PFSK-1 (cell line): ENCODE measurements around the gene ARAP1.

ENCODE experiments used
- FOXP2 ChIP-seq: optimal IDR thresholded peaks from 2 replicates; pipeline ENCODE3; 2011; ENCODE audit warnings: borderline replicate concordance, control low read depth, inconsistent platforms; ENCODE audit not compliant: insufficient read depth; ENCODE audit errors: extremely low read length, extremely low read depth
- POLR2AphosphoS5 ChIP-seq: IDR thresholded peaks from 2 replicates; pipeline ENCODE4 v1.6.1; 2012; ENCODE audit warnings: low read depth, mild to moderate bottlenecking, control low read depth, low read length, moderate library complexity
- REST ChIP-seq, 2 experiments: IDR thresholded peaks; 2 replicates each; pipeline versions ENCODE4 v1.6.1 to v1.8.0; 2011 to 2012; ENCODE audit warnings: low read depth in 2 of 2, low read length in 2 of 2, control low read depth in 1 of 2, inconsistent platforms in 1 of 2, mild to moderate bottlenecking in 1 of 2, moderate library complexity in 1 of 2; ENCODE audit not compliant: insufficient read depth in 1 of 2
- SIN3A ChIP-seq: IDR thresholded peaks from 2 replicates; pipeline ENCODE4 v1.6.1; 2012; ENCODE audit warnings: mild to moderate bottlenecking, low read length, moderate library complexity, borderline replicate concordance; ENCODE audit not compliant: insufficient read depth
- TAF1 ChIP-seq: IDR thresholded peaks from 2 replicates; pipeline ENCODE4 v1.6.1; 2012; ENCODE audit warnings: low read length, control low read depth, borderline replicate concordance; ENCODE audit not compliant: insufficient read depth

ARAP1 gene

DNA sequence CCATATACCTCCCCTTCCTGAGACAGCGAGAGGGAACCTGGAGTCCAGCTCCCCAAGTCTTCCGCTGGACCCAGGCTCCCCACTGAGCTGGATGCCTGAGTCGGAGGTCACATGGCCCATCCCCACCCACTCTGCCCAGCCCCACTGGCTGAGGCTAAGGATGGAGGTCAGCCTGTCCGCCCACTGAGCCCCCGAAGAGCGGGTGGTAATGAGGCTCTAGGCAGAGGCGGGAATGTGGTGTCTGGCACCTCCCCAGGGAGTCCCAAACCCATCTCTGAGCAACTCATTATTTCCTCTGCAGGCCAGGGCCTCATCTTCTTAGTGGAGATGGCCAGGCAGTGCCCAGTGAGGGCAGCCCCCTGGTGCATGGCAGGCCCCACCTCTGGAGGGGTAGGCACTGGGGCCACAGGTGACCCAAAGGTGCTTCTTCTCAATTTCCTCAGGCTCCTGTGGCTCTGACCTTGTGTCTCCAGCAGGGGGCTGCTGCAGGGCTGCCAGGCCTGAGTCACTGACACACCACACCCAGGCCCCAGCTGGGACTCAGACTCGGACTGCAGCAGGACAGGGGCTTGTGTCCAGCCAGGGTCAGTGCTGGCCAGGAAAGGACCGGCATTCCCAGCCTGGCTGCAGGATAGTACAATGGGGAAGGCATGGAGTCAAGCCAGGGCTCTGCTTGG, 67.8 kb downstream of the ARAP1 start:
- TF ChIP-seq REST (IDR thresholded peaks at IDR 0.05; ENCODE audit: insufficient read depth in 1 of 2, low read depth in 2 of 2, low read length in 2 of 2) (no peak), SIN3A (no peak), FOXP2 (no peak), POLR2AphosphoS5 (no peak), TAF1 (no peak)

DNA sequence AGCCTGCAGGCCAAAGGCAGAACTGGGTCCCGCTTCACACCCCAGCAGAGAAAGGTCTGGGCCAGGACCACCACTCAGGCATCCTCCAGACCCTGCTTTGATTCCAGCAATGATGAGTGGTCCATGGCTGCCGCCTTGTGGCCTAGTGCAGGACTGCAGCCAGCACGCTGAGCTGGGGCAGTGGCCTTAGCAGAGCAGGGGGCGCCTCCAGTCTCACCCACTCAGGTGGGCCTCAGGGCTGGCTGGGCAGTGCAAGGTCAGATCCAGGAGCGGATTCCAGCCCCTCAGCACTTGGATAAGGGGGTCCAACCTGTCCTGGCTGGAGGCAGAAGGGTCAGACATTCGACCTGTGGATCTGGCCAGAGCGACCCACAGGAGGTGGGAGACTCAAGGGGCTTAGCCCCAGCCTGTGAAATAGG, 68.4 kb downstream of the ARAP1 start:
- TF ChIP-seq POLR2AphosphoS5: no peak
- no peak for TF ChIP-seq REST (IDR thresholded peaks at IDR 0.05; ENCODE audit: insufficient read depth in 1 of 2, low read depth in 2 of 2, low read length in 2 of 2)
- TF ChIP-seq FOXP2: no peak
- no peak for TF ChIP-seq SIN3A
- TF ChIP-seq TAF1: no peak

DNA sequence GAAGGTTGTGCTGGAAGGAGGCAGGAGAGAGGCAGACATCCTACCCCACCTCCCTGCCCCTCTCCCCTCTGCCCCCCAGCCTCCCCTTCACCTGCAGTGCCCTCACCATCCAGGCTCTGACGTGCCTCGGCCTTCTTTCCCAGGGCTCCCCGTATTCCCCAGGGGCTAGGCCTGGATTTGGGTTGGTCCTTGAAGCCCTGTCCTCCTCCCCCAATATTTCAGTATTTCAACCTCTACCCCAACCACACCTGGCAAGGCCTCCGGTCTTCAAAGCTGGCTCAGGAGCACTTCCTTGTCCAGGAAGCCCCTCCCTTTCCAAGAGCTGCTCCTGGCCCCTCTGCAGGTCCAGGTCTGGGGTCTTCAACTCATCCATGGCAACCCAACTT, 69.4 kb downstream of the ARAP1 start:
- no peak for TF ChIP-seq SIN3A
- TF ChIP-seq TAF1: no peak
- TF ChIP-seq REST (IDR thresholded peaks at IDR 0.05; ENCODE audit: insufficient read depth in 1 of 2, low read depth in 2 of 2, low read length in 2 of 2): no peak
- no peak for TF ChIP-seq FOXP2
- no peak for TF ChIP-seq POLR2AphosphoS5

GRCh38 chr11:72682238-72682857, 69.9 kb downstream of the ARAP1 start:
- TF ChIP-seq TAF1 (no peak), REST (IDR thresholded peaks at IDR 0.05; ENCODE audit: insufficient read depth in 1 of 2, low read depth in 2 of 2, low read length in 2 of 2) (no peak), SIN3A (no peak), POLR2AphosphoS5 (no peak), FOXP2 (no peak)
